K562 (cell line): ENCODE results near the gene PGLYRP4. TPM values are rescaled to one million over a fixed set of nuclear protein-coding genes. Genes with fewer than 3 reads are reported as not detected.

Source experiments
- ATAC-seq: fragments of 200-7000 bp; cut with Tn5 transposase; 3 replicates; pipeline ENCODE4 v1.9.1; 2020; ENCODE audit warnings: moderate library complexity
- BruUV-seq: library from RNA; stranded (reverse); fragments of 400-500 nt; replicated peaks from 2 replicates; lab custom pipeline; 2021; lab: Mats Ljungman, UMichigan
- CTCF ChIA-PET: fragments of 300-600 bp; formaldehyde crosslinking; extraction: SDS; loops from one replicate; lab custom pipeline; 2021; ENCODE audit warnings: low intra/inter-chr PET ratio; lab: Yijun Ruan, JAX
- POLR2A ChIA-PET: fragments of 300-600, 350-650 bp; sonication (Branson Sonifier 250); formaldehyde crosslinking; extraction: SDS; loops from one replicate; lab custom pipeline; 2021; ENCODE audit warnings: antibody characterized with exemption, inconsistent platforms; lab: Yijun Ruan, JAX
- DNase-seq, 4 experiments: peaks; one replicate each; pipeline versions ENCODE4 v3.0.0 to v3.0.0-alpha.2; 2011 to 2018; ENCODE audit warnings: low spot score in 3 of 4, mixed read lengths in 3 of 4; ENCODE audit errors: extremely low read depth in 1 of 4
- FAIRE-seq: peaks from 2 replicates; lab custom pipeline; 2011; peaks lifted over from hg19 to GRCh38; lab: Jason Lieb, UNC
- H2AFZ ChIP-seq: 2 replicates; pipeline ENCODE4 v1.6.0; 2011; ENCODE audit warnings: low read depth, low read length, control low read depth, inconsistent platforms
- H3K27ac ChIP-seq: fragments of 200-600 bp; 3 replicates; pipeline ENCODE4 v1.8.0; 2011; ENCODE audit warnings: low read depth, mild to moderate bottlenecking, control low read depth, inconsistent platforms, low read length, moderate library complexity, mixed read lengths; ENCODE audit errors: extremely low read depth
- H3K27me3 ChIP-seq, 2 experiments: fragments of 300-600 bp in 1 of 2; 2 replicates in 1 of 2; 3 replicates in 1 of 2; pipeline versions ENCODE4 v1.6.0 to v1.8.0; 2011; ENCODE audit warnings: inconsistent platforms in 2 of 2, low read length in 2 of 2, mild to moderate bottlenecking in 1 of 2, mixed read lengths in 1 of 2, moderate library complexity in 1 of 2; ENCODE audit not compliant: control insufficient read depth in 2 of 2, insufficient read depth in 2 of 2
- H3K36me3 ChIP-seq: fragments of 300-600 bp; 3 replicates; pipeline ENCODE4 v1.8.0; 2011; ENCODE audit warnings: mild to moderate bottlenecking, low read length, inconsistent platforms; ENCODE audit not compliant: control insufficient read depth, insufficient read depth
- H3K4me1 ChIP-seq, 2 experiments: fragments of 200-600 bp in 1 of 2; replicated peaks in 1 of 2; 2 replicates in 1 of 2; 3 replicates in 1 of 2; pipeline versions ENCODE4 v1.5.1 to v1.8.0; 2011; ENCODE audit warnings: inconsistent platforms in 2 of 2, low read length in 2 of 2, mild to moderate bottlenecking in 1 of 2, mixed read lengths in 1 of 2, moderate library complexity in 1 of 2; ENCODE audit not compliant: control insufficient read depth in 2 of 2, insufficient read depth in 2 of 2
- H3K4me2 ChIP-seq: 2 replicates; pipeline ENCODE4 v1.6.1; 2011; ENCODE audit warnings: low read length, control low read depth, inconsistent platforms, mixed read lengths; ENCODE audit not compliant: insufficient read depth
- H3K4me3 ChIP-seq: fragments of 200-600 bp; sonication (generic), shearing (Covaris generic); 2 replicates; pipeline ENCODE4 v1.5.1; 2016; ENCODE audit warnings: control low read depth, inconsistent platforms
- H3K79me2 ChIP-seq: fragments of 200-600 bp; 3 replicates; pipeline ENCODE4 v1.8.0; 2011; ENCODE audit warnings: low read length, inconsistent platforms; ENCODE audit not compliant: control insufficient read depth, insufficient read depth
- H3K9ac ChIP-seq, 2 experiments: 2 replicates each; pipeline versions ENCODE4 v1.6.0 to v1.6.1; 2011; ENCODE audit warnings: low read depth in 2 of 2, low read length in 2 of 2, control low read depth in 1 of 2, inconsistent platforms in 1 of 2, mild to moderate bottlenecking in 1 of 2, mixed read lengths in 1 of 2; ENCODE audit not compliant: insufficient read depth in 1 of 2
- H3K9me1 ChIP-seq: one replicate; pipeline ENCODE4 v1.6.0; 2011; ENCODE audit warnings: inconsistent platforms, mild to moderate bottlenecking, low read length, moderate library complexity; ENCODE audit not compliant: control insufficient read depth, insufficient read depth
- H3K9me3 ChIP-seq: replicated peaks from 2 replicates; pipeline ENCODE4 v1.5.1; 2011; ENCODE audit warnings: low read depth, low read length, inconsistent platforms; ENCODE audit not compliant: control insufficient read depth, insufficient read depth
- H4K20me1 ChIP-seq: replicated peaks from 2 replicates; pipeline ENCODE4 v1.6.1; 2011; ENCODE audit warnings: low read length, inconsistent platforms, mixed read lengths; ENCODE audit not compliant: control insufficient read depth, insufficient read depth
- BRF1 ChIP-seq: IDR thresholded peaks from 3 replicates; pipeline ENCODE4 v1.6.1; 2011; ENCODE audit warnings: borderline replicate concordance, mild to moderate bottlenecking; ENCODE audit not compliant: insufficient read length; ENCODE audit errors: extremely low read depth
- COPS2 ChIP-seq: fragments of 450-650 bp; conservative IDR thresholded peaks from 2 replicates; pipeline ENCODE4 v1.6.1; 2016; ENCODE audit warnings: mild to moderate bottlenecking, moderate library complexity
- E2F6 ChIP-seq, 2 experiments: IDR thresholded peaks; 2 replicates each; pipeline ENCODE4 v1.6.1; 2011; ENCODE audit warnings: borderline replicate concordance in 1 of 2, control low read depth in 1 of 2, low read depth in 1 of 2, low read length in 1 of 2, mild to moderate bottlenecking in 1 of 2, mixed read lengths in 1 of 2, moderate library complexity in 1 of 2; ENCODE audit not compliant: insufficient read depth in 1 of 2, insufficient read length in 1 of 2, poor library complexity in 1 of 2, severe bottlenecking in 1 of 2; ENCODE audit errors: extremely low read depth in 1 of 2
- LCOR ChIP-seq: sonication (generic); formaldehyde crosslinking; IDR thresholded peaks from 2 replicates; pipeline ENCODE4 v1.8.0; 2022; ENCODE audit warnings: mild to moderate bottlenecking, missing genetic modification reagents
- LEF1 ChIP-seq: fragments of 450-650 bp; IDR thresholded peaks from 2 replicates; pipeline ENCODE4 v1.6.1; 2016; ENCODE audit warnings: mild to moderate bottlenecking
- MIER1 ChIP-seq: fragments of 450-650 bp; IDR thresholded peaks from 2 replicates; pipeline ENCODE4 v1.6.1; 2016; ENCODE audit warnings: antibody characterized with exemption, mild to moderate bottlenecking, low read depth
- MTA2 ChIP-seq: fragments of 450-650 bp; IDR thresholded peaks from 2 replicates; pipeline ENCODE4 v1.6.1; 2016; ENCODE audit warnings: low read depth
- NCOA6 ChIP-seq: fragments of 450-650 bp; IDR thresholded peaks from 2 replicates; pipeline ENCODE4 v1.6.1; 2017; ENCODE audit warnings: mild to moderate bottlenecking
- NFATC3 ChIP-seq: fragments of 450-650 bp; IDR thresholded peaks from 2 replicates; pipeline ENCODE4 v1.6.1; 2017; ENCODE audit warnings: mild to moderate bottlenecking
- RAD51 ChIP-seq: fragments of 450-650 bp; IDR thresholded peaks from 2 replicates; pipeline ENCODE4 v1.7.1; 2016; ENCODE audit warnings: low read depth, mild to moderate bottlenecking, borderline replicate concordance
- SMARCE1 ChIP-seq: fragments of 450-650 bp; IDR thresholded peaks from 2 replicates; pipeline ENCODE4 v1.7.1; 2016; ENCODE audit warnings: mild to moderate bottlenecking
- U2AF1 ChIP-seq: fragments of 200-400 bp; formaldehyde crosslinking; optimal IDR thresholded peaks from 2 replicates; pipeline ENCODE3; 2017; ENCODE audit warnings: mild to moderate bottlenecking, low read depth, low read length, moderate library complexity
- ZNF12 ChIP-seq: sonication (generic); formaldehyde crosslinking; IDR thresholded peaks from 2 replicates; pipeline ENCODE4 v1.4.0; 2020; ENCODE audit warnings: mild to moderate bottlenecking, missing genetic modification reagents
- ZNF217 ChIP-seq: sonication (generic); formaldehyde crosslinking; IDR thresholded peaks from 2 replicates; pipeline ENCODE4 v1.8.0; 2022; ENCODE audit warnings: mild to moderate bottlenecking, missing genetic modification reagents
- ZNF224 ChIP-seq: sonication (generic); formaldehyde crosslinking; IDR thresholded peaks from 2 replicates; pipeline ENCODE4 v1.8.0; 2022; ENCODE audit warnings: mild to moderate bottlenecking, missing genetic modification reagents
- ZNF24 ChIP-seq: fragments of 450-650 bp; IDR thresholded peaks from 2 replicates; pipeline ENCODE4 v1.6.1; 2016
- ZNF507 ChIP-seq: conservative IDR thresholded peaks from 2 replicates; pipeline ENCODE4 v1.6.1; 2017; ENCODE audit warnings: missing genetic modification characterization, missing compliant biosample characterization
- ZNF764 ChIP-seq: fragments of 250-450 bp; sonication (Bioruptor Pico); IDR thresholded peaks from 2 replicates; pipeline ENCODE4 v1.4.0; 2020; ENCODE audit warnings: low read depth, mild to moderate bottlenecking, moderate library complexity
- ZNF778 ChIP-seq: fragments of 450-650 bp; formaldehyde crosslinking; IDR thresholded peaks from 2 replicates; pipeline ENCODE4 v1.4.0; 2020; ENCODE audit warnings: mild to moderate bottlenecking, moderate library complexity
- WGBS: fragments of 100-300 bp; shearing (Covaris generic); methylation state at CpG from one replicate; pipeline ENCODE4 v1.1.6; 2016; ENCODE audit warnings: low coverage, mixed read lengths; ENCODE audit not compliant: insufficient coverage; ENCODE audit errors: missing lambda C conversion rate; 5-methylcytosine and 5-hydroxymethylcytosine counted together
- in situ Hi-C: fragments of 300-500 bp; cut with MboI; formaldehyde crosslinking; loops from 4 replicates; pipeline ENCODE4 v1.15.0; 2018; ENCODE audit warnings: inconsistent platforms, mixed read lengths
- intact Hi-C: fragments of 100-400 bp; cut with micrococcal nuclease; formaldehyde crosslinking; loops from 2 replicates; pipeline ENCODE4 v1.14.2; 2022
- polyA plus RNA-seq, 8 experiments: library from polyadenylated mRNA; depleted of rRNA in 4 of 8; stranded (reverse) in 5 of 8; unstranded in 3 of 8; fragments of >200 nt; fragmentation: Nextera tagmentation in 2 of 8; fragmentation: Illumina TruSeq in 1 of 8; extraction: Ambion mirVana in 2 of 8; extraction: Trizol in 1 of 8; gene quantifications; 2 replicates each; pipeline versions ENCODE4 v1.2.1 to v1.2.3, GENCODE V29; 2011 to 2014; ENCODE audit warnings: inconsistent platforms in 1 of 8, missing spikeins in 1 of 8
- total RNA-seq, 7 experiments: library from RNA; depleted of rRNA in 6 of 7; stranded (reverse); fragments of >200 nt in 6 of 7; fragmentation: Illumina TruSeq in 2 of 7; extraction: Trizol in 2 of 7; gene quantifications; 2 replicates each; pipeline versions ENCODE4 v1.2.1 to v1.2.3, GENCODE V29; 2011 to 2021; ENCODE audit warnings: low replicate concordance in 1 of 7
- TF ChIP-seq, protein P1 (sequence below): sonication (generic); formaldehyde crosslinking; IDR thresholded peaks from 2 replicates; pipeline ENCODE4 v1.8.0; 2022; ENCODE audit warnings: mild to moderate bottlenecking, missing genetic modification reagents

The PGLYRP4 gene
- total and polyA plus RNA-seq, 9 of the 15 experiments (the other 6 are each of a cell fraction or from before 2014, with no cell fraction given), result 0.06 to 0.13 (median 0.11) TPM; not detected in 6

DNA sequence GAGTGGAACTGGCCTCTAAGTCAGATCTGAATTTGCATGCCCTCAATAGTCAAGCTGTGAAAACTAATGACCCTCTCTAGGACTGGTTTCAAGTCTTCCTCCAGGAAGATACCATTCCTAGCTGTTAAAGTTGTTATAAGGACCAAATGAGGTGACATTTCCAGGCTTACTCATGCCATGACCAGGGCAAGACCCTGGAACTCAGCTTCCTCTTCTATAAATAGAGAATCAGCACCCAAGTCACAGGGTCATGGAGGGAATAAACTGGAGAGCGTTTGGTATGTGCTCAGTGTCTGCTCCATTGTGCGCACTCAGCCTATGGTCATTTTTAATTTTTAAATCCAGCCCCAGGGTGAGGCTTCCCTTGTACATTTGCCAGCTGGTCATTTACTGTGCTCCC is 11.5 kb upstream of the PGLYRP4 start:
- in situ Hi-C loops, result no loop called here
- H3K9me1 ChIP-seq, result no peaks in the 10 kb centered on the region
- H3K4me1 ChIP-seq, result peaks cover 0 to 5% of the 10 kb centered on the region in 2 experiments; a peak in 1 of 5 replicates
- no peak overlapping the region for H3K4me2 ChIP-seq
- no peaks in the 10 kb centered on the region for H3K36me3 ChIP-seq
- no peak overlapping the region for H3K27ac ChIP-seq
- DNase-seq, result no peak
- TF ChIP-seq RAD51 (no peak), U2AF1 (no peak), E2F6 (IDR thresholded peaks at IDR 0.05; ENCODE audit: borderline replicate concordance in 1 of 2, extremely low read depth in 1 of 2, insufficient read depth in 1 of 2, insufficient read length in 1 of 2, low read depth in 1 of 2, low read length in 1 of 2, poor library complexity in 1 of 2, severe bottlenecking in 1 of 2) (no peak), MIER1 (no peak), ZNF778 (CRISPR knock-in tag) (no peak), ZNF507 (tag) (no peak), ZNF217 (CRISPR knock-in tag) (no peak), ZNF764 (no peak), BRF1 (no peak), ZNF24 (no peak), COPS2 (no peak), NCOA6 (no peak), LEF1 (no peak), ZNF224 (CRISPR knock-in tag) (no peak), MTA2 (no peak), LCOR (no peak), SMARCE1 (no peak), NFATC3 (no peak), ZNF12 (no peak)
- TF ChIP-seq, protein P1, sequence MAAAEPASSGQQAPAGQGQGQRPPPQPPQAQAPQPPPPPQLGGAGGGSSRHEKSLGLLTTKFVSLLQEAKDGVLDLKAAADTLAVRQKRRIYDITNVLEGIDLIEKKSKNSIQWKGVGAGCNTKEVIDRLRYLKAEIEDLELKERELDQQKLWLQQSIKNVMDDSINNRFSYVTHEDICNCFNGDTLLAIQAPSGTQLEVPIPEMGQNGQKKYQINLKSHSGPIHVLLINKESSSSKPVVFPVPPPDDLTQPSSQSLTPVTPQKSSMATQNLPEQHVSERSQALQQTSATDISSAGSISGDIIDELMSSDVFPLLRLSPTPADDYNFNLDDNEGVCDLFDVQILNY (CRISPR knock-in tag), result no peak
- H4K20me1 ChIP-seq, result no peaks in the 10 kb centered on the region; the same call in 1 of the 2 replicates
- H3K9ac ChIP-seq, result no peak overlapping the region
- no TSS peak for BruUV-seq
- ChIA-PET CTCF (no interaction called here), POLR2A (no interaction called here)
- H3K9me3 ChIP-seq, result no peaks in the 10 kb centered on the region
- WGBS, result 45% methylated on average over 2 of the region's 2 CpGs
- no peak overlapping the region for H2AFZ ChIP-seq
- FAIRE-seq, result no peak
- H3K79me2 ChIP-seq, result no peaks in the 10 kb centered on the region
- intact Hi-C loops, result no loop called here
- peaks cover 4 to 53% of the 10 kb centered on the region in 2 experiments; a peak in 4 of 5 replicates for H3K27me3 ChIP-seq
- no peak for ATAC-seq
- no peak overlapping the region for H3K4me3 ChIP-seq
